H1 (cell line): ENCODE results near the gene VWA5A. TPM values are rescaled to one million over a fixed set of nuclear protein-coding genes. Genes with fewer than 3 reads are reported as not detected.

Experiments
- CTCF ChIA-PET: fragments of 300-600 bp; sonication (Branson Sonifier 250); formaldehyde crosslinking; loops from one replicate; lab custom pipeline; 2021; ENCODE audit not compliant: partially characterized antibody; lab: Charles Lee
- POLR2A ChIA-PET: fragments of 300-600 bp; sonication (Branson Sonifier 250); formaldehyde crosslinking; loops from one replicate; lab custom pipeline; 2021; ENCODE audit warnings: inconsistent platforms; ENCODE audit not compliant: partially characterized antibody; lab: Charles Lee
- DNase-seq, 2 experiments: peaks; one replicate each; pipeline versions ENCODE4 v3.0.0 to v3.0.0-alpha.2; 2010 to 2022; ENCODE audit warnings: low spot score in 2 of 2, low read depth in 1 of 2, mixed read lengths in 1 of 2
- FAIRE-seq: peaks from 2 replicates; lab custom pipeline; 2011; peaks lifted over from hg19 to GRCh38; lab: Jason Lieb, UNC
- H2AFZ ChIP-seq: 2 replicates; pipeline ENCODE4 v1.8.1; 2012; ENCODE audit warnings: low read length, inconsistent platforms
- H2AK5ac ChIP-seq: 2 replicates; pipeline ENCODE4 v1.6.1; 2013; ENCODE audit warnings: low read depth, low read length
- H2BK120ac ChIP-seq: replicated peaks from 2 replicates; pipeline ENCODE3; 2013; ENCODE audit warnings: low read depth, low read length, inconsistent platforms
- H2BK12ac ChIP-seq: 2 replicates; pipeline ENCODE4 v1.6.1; 2013; ENCODE audit warnings: low read depth, low read length
- H2BK15ac ChIP-seq: 2 replicates; pipeline ENCODE4 v1.6.1; 2013; ENCODE audit warnings: low read length
- H2BK20ac ChIP-seq: 2 replicates; pipeline ENCODE4 v1.6.1; 2013; ENCODE audit warnings: low read length
- H2BK5ac ChIP-seq: 2 replicates; pipeline ENCODE4 v1.6.1; 2013; ENCODE audit warnings: low read depth, low read length
- H3K14ac ChIP-seq: 2 replicates; pipeline ENCODE4 v1.6.1; 2013; ENCODE audit warnings: inconsistent platforms; ENCODE audit not compliant: insufficient read length
- H3K18ac ChIP-seq: 2 replicates; pipeline ENCODE4 v1.6.1; 2013; ENCODE audit warnings: low read length; ENCODE audit errors: extremely low read depth
- H3K23ac ChIP-seq: 2 replicates; pipeline ENCODE4 v1.6.1; 2013; ENCODE audit warnings: inconsistent platforms; ENCODE audit not compliant: insufficient read length
- H3K23me2 ChIP-seq: 2 replicates; pipeline ENCODE4 v1.6.1; 2013; ENCODE audit warnings: low read depth, low read length
- H3K27ac ChIP-seq: 2 replicates; pipeline ENCODE4 v1.6.1; 2011; ENCODE audit warnings: low read depth, low read length, inconsistent platforms
- H3K27me3 ChIP-seq, 4 experiments: replicated peaks in 1 of 4; 1 replicate in 1 of 4; 2 replicates in 3 of 4; pipeline versions ENCODE4 v1.6.1 to v1.8.1; 2011 to 2013; ENCODE audit warnings: low read length in 3 of 4, mild to moderate bottlenecking in 3 of 4, inconsistent platforms in 2 of 4, mixed read lengths in 2 of 4, moderate library complexity in 1 of 4; ENCODE audit not compliant: control insufficient read depth in 3 of 4, insufficient read depth in 3 of 4; ENCODE audit errors: extremely low read depth in 1 of 4
- H3K36me3 ChIP-seq, 4 experiments: 2 replicates each; pipeline versions ENCODE4 v1.6.1 to v1.8.1; 2011 to 2013; ENCODE audit warnings: mild to moderate bottlenecking in 4 of 4, low read length in 3 of 4, moderate library complexity in 2 of 4, control low read depth in 1 of 4, inconsistent platforms in 1 of 4; ENCODE audit not compliant: insufficient read depth in 4 of 4, control insufficient read depth in 2 of 4
- H3K4ac ChIP-seq: replicated peaks from 2 replicates; pipeline ENCODE3; 2013; ENCODE audit warnings: low read length, low read depth, mixed read lengths, inconsistent platforms; ENCODE audit not compliant: insufficient read length
- H3K4me1 ChIP-seq, 4 experiments: replicated peaks in 1 of 4; 1 replicate in 1 of 4; 2 replicates in 3 of 4; pipeline versions ENCODE4 v1.6.1 to v1.8.1; 2011 to 2013; ENCODE audit warnings: low read length in 3 of 4, inconsistent platforms in 2 of 4, mixed read lengths in 1 of 4; ENCODE audit not compliant: insufficient read depth in 4 of 4, control insufficient read depth in 3 of 4
- H3K4me2 ChIP-seq, 2 experiments: 2 replicates each; pipeline versions ENCODE4 v1.6.1 to v1.8.1; 2011 to 2013; ENCODE audit warnings: low read depth in 2 of 2, low read length in 2 of 2, control low read depth in 1 of 2, inconsistent platforms in 1 of 2, mild to moderate bottlenecking in 1 of 2; ENCODE audit not compliant: insufficient read depth in 1 of 2
- H3K4me3 ChIP-seq, 4 experiments: fragments of 200-600, 300-600 bp in 1 of 4; sonication (generic), shearing (Covaris generic), sonication (Bioruptor Twin) in 1 of 4; 2 replicates each; pipeline versions ENCODE4 v1.5.1 to v1.8.1; 2011 to 2016; ENCODE audit warnings: low read length in 4 of 4, low read depth in 3 of 4, control low read depth in 2 of 4, inconsistent platforms in 2 of 4, mild to moderate bottlenecking in 2 of 4, mixed read lengths in 1 of 4, moderate library complexity in 1 of 4; ENCODE audit not compliant: insufficient read depth in 2 of 4; ENCODE audit errors: extremely low read depth in 1 of 4
- H3K56ac ChIP-seq: replicated peaks from 2 replicates; pipeline ENCODE3; 2013; ENCODE audit warnings: low read depth, mild to moderate bottlenecking, mixed read lengths, low read length, inconsistent platforms; ENCODE audit not compliant: insufficient read length
- H3K79me1 ChIP-seq: 2 replicates; pipeline ENCODE4 v1.6.1; 2013; ENCODE audit warnings: low read depth, low read length, control low read depth
- H3K79me2 ChIP-seq, 2 experiments: 2 replicates each; pipeline versions ENCODE4 v1.6.1 to v1.8.1; 2012 to 2013; ENCODE audit warnings: low read length in 2 of 2, mild to moderate bottlenecking in 2 of 2, inconsistent platforms in 1 of 2; ENCODE audit not compliant: insufficient read depth in 2 of 2, control insufficient read depth in 1 of 2
- H3K9ac ChIP-seq, 4 experiments: replicated peaks in 1 of 4; 1 replicate in 1 of 4; 2 replicates in 3 of 4; pipeline versions ENCODE4 v1.6.1 to v1.8.1; 2011 to 2013; ENCODE audit warnings: low read depth in 3 of 4, low read length in 3 of 4, control low read depth in 2 of 4, mild to moderate bottlenecking in 2 of 4, moderate library complexity in 2 of 4, inconsistent platforms in 1 of 4; ENCODE audit errors: extremely low read depth in 1 of 4
- H3K9me3 ChIP-seq, 2 experiments: 2 replicates each; pipeline versions ENCODE4 v1.6.1 to v1.8.1; 2012 to 2013; ENCODE audit warnings: mild to moderate bottlenecking in 2 of 2, moderate library complexity in 2 of 2, control low read depth in 1 of 2, inconsistent platforms in 1 of 2, low read depth in 1 of 2, low read length in 1 of 2, mixed read lengths in 1 of 2; ENCODE audit not compliant: insufficient read depth in 2 of 2
- H4K20me1 ChIP-seq, 2 experiments: replicated peaks in 1 of 2; 2 replicates each; pipeline versions ENCODE3 to v1.8.1; 2011 to 2013; ENCODE audit warnings: inconsistent platforms in 2 of 2, low read length in 2 of 2, mild to moderate bottlenecking in 1 of 2; ENCODE audit not compliant: insufficient read depth in 2 of 2, control insufficient read depth in 1 of 2
- H4K5ac ChIP-seq: 2 replicates; pipeline ENCODE4 v1.6.1; 2013; ENCODE audit warnings: low read length, low read depth, mixed read lengths, inconsistent platforms; ENCODE audit not compliant: insufficient read length
- H4K8ac ChIP-seq: 2 replicates; pipeline ENCODE4 v1.8.0; 2013; ENCODE audit warnings: mild to moderate bottlenecking, moderate library complexity, low read length, inconsistent platforms; ENCODE audit not compliant: insufficient read depth; ENCODE audit errors: extremely low read depth
- H4K91ac ChIP-seq: replicated peaks from 2 replicates; pipeline ENCODE3; 2013; ENCODE audit warnings: low read length, mixed read lengths, inconsistent platforms; ENCODE audit not compliant: insufficient read length
- BRCA1 ChIP-seq: IDR thresholded peaks from 2 replicates; pipeline ENCODE4 v1.6.1; 2012; ENCODE audit warnings: low read depth, low read length, improper control_type of control experiment
- CEBPB ChIP-seq: IDR thresholded peaks from 2 replicates; pipeline ENCODE4 v1.6.1; 2012; ENCODE audit warnings: low read depth, low read length
- JUN ChIP-seq: IDR thresholded peaks from 2 replicates; pipeline ENCODE4 v1.6.1; 2011; ENCODE audit warnings: low read depth, mild to moderate bottlenecking, improper control_type of control experiment, low read length
- MAFK ChIP-seq: IDR thresholded peaks from 2 replicates; pipeline ENCODE4 v1.6.1; 2012; ENCODE audit warnings: low read depth, mild to moderate bottlenecking, improper control_type of control experiment, low read length
- POU5F1 ChIP-seq: IDR thresholded peaks from 2 replicates; pipeline ENCODE4 v1.6.1; 2011; ENCODE audit warnings: low read depth, mild to moderate bottlenecking, low read length, moderate library complexity
- RAD21 ChIP-seq, 2 experiments: IDR thresholded peaks in 1 of 2; conservative IDR thresholded peaks in 1 of 2; 2 replicates each; pipeline ENCODE4 v1.6.1; 2011; ENCODE audit warnings: low read depth in 2 of 2, low read length in 2 of 2, improper control_type of control experiment in 1 of 2, inconsistent platforms in 1 of 2, mild to moderate bottlenecking in 1 of 2, moderate library complexity in 1 of 2
- RBBP5 ChIP-seq: IDR thresholded peaks from 2 replicates; pipeline ENCODE4 v1.7.1; 2012; ENCODE audit warnings: low read depth, mild to moderate bottlenecking, inconsistent platforms, low read length, moderate library complexity, borderline replicate concordance
- RFX5 ChIP-seq: IDR thresholded peaks from 2 replicates; pipeline ENCODE4 v1.6.1; 2011; ENCODE audit warnings: low read depth, low read length, improper control_type of control experiment, borderline replicate concordance
- RXRA ChIP-seq: IDR thresholded peaks from 2 replicates; pipeline ENCODE4 v1.6.1; 2011; ENCODE audit warnings: low read depth, mild to moderate bottlenecking, low read length, moderate library complexity; ENCODE audit not compliant: insufficient read depth
- SIRT6 ChIP-seq: IDR thresholded peaks from one replicate; pipeline ENCODE4 v1.7.1; 2012; ENCODE audit warnings: low read length, inconsistent platforms
- SRF ChIP-seq: IDR thresholded peaks from 2 replicates; pipeline ENCODE4 v1.6.1; 2011; ENCODE audit warnings: mild to moderate bottlenecking, low read depth, low read length, moderate library complexity
- TBP ChIP-seq: IDR thresholded peaks from 2 replicates; pipeline ENCODE4 v1.6.1; 2011; ENCODE audit warnings: low read depth, low read length, improper control_type of control experiment
- TEAD4 ChIP-seq: IDR thresholded peaks from 2 replicates; pipeline ENCODE4 v1.6.1; 2012; ENCODE audit warnings: low read depth, low read length, inconsistent platforms, mixed read lengths
- YY1 ChIP-seq: IDR thresholded peaks from 2 replicates; pipeline ENCODE4 v1.6.1; 2011; ENCODE audit warnings: low read depth, mild to moderate bottlenecking, low read length
- WGBS, 2 experiments: shearing (Covaris generic) in 1 of 2; methylation state at CpG; one replicate each; pipeline versions ENCODE4 v1.1.6 to v1.1.7; 2013 to 2015; ENCODE audit warnings: low lambda C conversion rate in 2 of 2, mixed read lengths in 2 of 2, inconsistent platforms in 1 of 2, low coverage in 1 of 2, missing lambda C conversion rate in 1 of 2; ENCODE audit not compliant: insufficient replicate concordance in 2 of 2, insufficient coverage in 1 of 2, insufficient read length in 1 of 2; ENCODE audit errors: extremely low coverage in 1 of 2, missing lambda C conversion rate in 1 of 2; 5-methylcytosine and 5-hydroxymethylcytosine counted together
- polyA plus RNA-seq, 7 experiments: library from polyadenylated mRNA; depleted of rRNA in 3 of 7; stranded (reverse) in 5 of 7; unstranded in 2 of 7; fragments of >200 nt in 5 of 7; fragments of 200-250 nt in 2 of 7; gene quantifications; 1 replicate in 5 of 7; 2 replicates in 1 of 7; 4 replicates in 1 of 7; pipeline versions ENCODE4 v1.2.1 to v1.2.3, GENCODE V29; 2011 to 2013; ENCODE audit warnings: missing spikeins in 2 of 7, mixed read lengths in 2 of 7
- total RNA-seq: library from RNA; stranded (reverse); fragmentation: NEBNext Ultra II Directional; extraction: Animal tissue kit (Norgen Biotek cat#: 25700); gene quantifications from 2 replicates; pipeline ENCODE4 v1.2.1, GENCODE V29; 2021

Gene VWA5A
- total and polyA plus RNA-seq, 2 of the 8 experiments (the other 6 are each of a cell fraction or from before 2014, with no cell fraction given), result 12.5 to 20.4 TPM

DNA sequence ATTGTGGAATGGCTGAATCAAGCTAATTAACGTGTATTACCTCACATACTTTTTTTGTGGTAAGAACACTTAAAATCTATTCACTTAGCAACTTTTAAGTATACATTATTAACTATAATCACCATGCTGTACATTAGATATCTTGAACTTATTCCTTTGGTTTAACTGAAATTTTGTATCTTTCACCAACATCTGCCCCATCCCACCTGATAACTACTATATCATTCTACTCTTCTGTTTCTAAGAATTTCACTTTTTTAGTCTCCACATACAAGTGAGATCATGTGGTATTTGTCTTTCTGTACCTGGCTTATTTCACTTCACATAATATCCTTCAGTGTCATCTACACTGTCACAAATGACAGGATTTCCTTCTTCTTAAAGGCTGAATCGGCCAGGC, 17.1 kb upstream of the VWA5A start:
- DNase-seq, result no peak
- H3K9me3 ChIP-seq, result no peaks in the 10 kb centered on the region
- no peak overlapping the region for H2AFZ ChIP-seq
- H3K4me2 ChIP-seq, result no peak overlapping the region
- no peak overlapping the region for H3K14ac ChIP-seq
- no peaks in the 10 kb centered on the region for H3K36me3 ChIP-seq
- no peaks in the 10 kb centered on the region for H4K20me1 ChIP-seq
- H4K91ac ChIP-seq, result no peak overlapping the region
- H4K8ac ChIP-seq, result no peak overlapping the region
- no peaks in the 10 kb centered on the region for H3K79me1 ChIP-seq
- no peak overlapping the region for H2BK15ac ChIP-seq
- ChIA-PET POLR2A (no interaction called here), CTCF (interaction anchor here (0.6 kb wide), 1 partner anchor 347 kb away, joined by 3 read pairs; no protein-coding TSS in a partner anchor)
- H4K5ac ChIP-seq, result no peak overlapping the region
- no peak overlapping the region for H3K4ac ChIP-seq
- no peaks in the 10 kb centered on the region for H3K27me3 ChIP-seq
- no peak for FAIRE-seq
- WGBS, 2 experiments, result 91% methylated on average over 2 of the region's 2 CpGs; no CpG with 5 or more reads in 1 of the 2 experiments
- H2BK20ac ChIP-seq, result no peak overlapping the region
- H3K4me1 ChIP-seq, result peaks cover 0 to 5% (median 4%) of the 10 kb centered on the region in 4 experiments; a peak in 2 of 7 replicates
- H3K9ac ChIP-seq, result no peak overlapping the region
- no peak overlapping the region for H2BK120ac ChIP-seq
- no peak overlapping the region for H2BK5ac ChIP-seq
- H2BK12ac ChIP-seq, result no peak overlapping the region
- H3K18ac ChIP-seq, result no peak overlapping the region
- H3K4me3 ChIP-seq, result no peak overlapping the region
- H3K27ac ChIP-seq, result no peak overlapping the region
- no peaks in the 10 kb centered on the region for H3K79me2 ChIP-seq
- H3K23me2 ChIP-seq, result no peaks in the 10 kb centered on the region
- H2AK5ac ChIP-seq, result no peak overlapping the region
- H3K23ac ChIP-seq, result no peak overlapping the region
- no peak overlapping the region for H3K56ac ChIP-seq
- TF ChIP-seq RBBP5 (no peak), POU5F1 (no peak), SRF (no peak), RAD21 (IDR thresholded peaks at IDR 0.05 in 1 of 2, conservative IDR thresholded peaks at IDR 0.05 in 1 of 2; ENCODE audit: low read depth in 2 of 2, low read length in 2 of 2) (no peak), MAFK (no peak), TEAD4 (no peak), RXRA (no peak), SIRT6 (no peak), JUN (no peak), RFX5 (no peak), YY1 (no peak), BRCA1 (no peak), CEBPB (no peak), TBP (no peak)
